Measurements from ENCODE around the gene PTOV1. TPM values are rescaled to one million over a fixed set of nuclear protein-coding genes. Genes with fewer than 3 reads are reported as not detected.

Gene PTOV1
- total and polyA plus RNA-seq, 3 donors from 2014 or later = 235 to 260 (median 257) TPM

DNA sequence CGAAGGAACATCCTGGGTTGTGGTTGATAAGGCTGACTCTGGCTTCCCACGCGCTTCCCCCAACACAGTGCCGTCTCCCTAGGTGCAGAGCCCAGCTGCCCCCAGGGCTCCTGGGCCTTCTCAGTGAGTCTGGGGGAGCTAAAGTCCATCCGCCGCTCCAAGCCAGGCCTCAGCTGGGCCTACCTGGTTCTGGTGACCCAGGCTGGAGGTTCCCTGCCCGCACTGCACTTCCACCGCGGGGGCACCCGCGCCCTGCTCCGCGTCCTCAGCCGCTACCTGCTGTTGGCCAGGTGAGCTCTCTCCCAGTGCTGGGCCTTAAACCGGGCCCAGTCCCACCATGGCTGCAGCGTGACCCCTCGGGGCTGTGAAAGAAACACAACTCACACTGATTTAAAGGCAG is 30.2 kb downstream of the PTOV1 start:
- no peaks in the 10 kb centered on the region for H3K9me3 ChIP-seq
- TF ChIP-seq POLR2A (IDR thresholded peaks at IDR 0.05) = no peak
- TF ChIP-seq, protein P1, sequence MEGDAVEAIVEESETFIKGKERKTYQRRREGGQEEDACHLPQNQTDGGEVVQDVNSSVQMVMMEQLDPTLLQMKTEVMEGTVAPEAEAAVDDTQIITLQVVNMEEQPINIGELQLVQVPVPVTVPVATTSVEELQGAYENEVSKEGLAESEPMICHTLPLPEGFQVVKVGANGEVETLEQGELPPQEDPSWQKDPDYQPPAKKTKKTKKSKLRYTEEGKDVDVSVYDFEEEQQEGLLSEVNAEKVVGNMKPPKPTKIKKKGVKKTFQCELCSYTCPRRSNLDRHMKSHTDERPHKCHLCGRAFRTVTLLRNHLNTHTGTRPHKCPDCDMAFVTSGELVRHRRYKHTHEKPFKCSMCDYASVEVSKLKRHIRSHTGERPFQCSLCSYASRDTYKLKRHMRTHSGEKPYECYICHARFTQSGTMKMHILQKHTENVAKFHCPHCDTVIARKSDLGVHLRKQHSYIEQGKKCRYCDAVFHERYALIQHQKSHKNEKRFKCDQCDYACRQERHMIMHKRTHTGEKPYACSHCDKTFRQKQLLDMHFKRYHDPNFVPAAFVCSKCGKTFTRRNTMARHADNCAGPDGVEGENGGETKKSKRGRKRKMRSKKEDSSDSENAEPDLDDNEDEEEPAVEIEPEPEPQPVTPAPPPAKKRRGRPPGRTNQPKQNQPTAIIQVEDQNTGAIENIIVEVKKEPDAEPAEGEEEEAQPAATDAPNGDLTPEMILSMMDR (IDR thresholded peaks at IDR 0.05) = no peak
- H3K27me3 ChIP-seq = no peaks in the 10 kb centered on the region
- intact Hi-C loops (cut with DNase I; ENCODE audit: low total_unique reads) = no loop called here
- DNase-seq = no peak
- H3K4me3 ChIP-seq = no peak overlapping the region
- H3K27ac ChIP-seq = no peak overlapping the region
- 77 to 91% methylated on average over 16 to 17 of the region's 17 CpGs for WGBS, 2 donors
- peaks cover 8% of the 10 kb centered on the region for H3K4me1 ChIP-seq
- H3K36me3 ChIP-seq (ENCODE audit: low read depth, missing control alignments) = peaks cover 4% of the 10 kb centered on the region

DNA sequence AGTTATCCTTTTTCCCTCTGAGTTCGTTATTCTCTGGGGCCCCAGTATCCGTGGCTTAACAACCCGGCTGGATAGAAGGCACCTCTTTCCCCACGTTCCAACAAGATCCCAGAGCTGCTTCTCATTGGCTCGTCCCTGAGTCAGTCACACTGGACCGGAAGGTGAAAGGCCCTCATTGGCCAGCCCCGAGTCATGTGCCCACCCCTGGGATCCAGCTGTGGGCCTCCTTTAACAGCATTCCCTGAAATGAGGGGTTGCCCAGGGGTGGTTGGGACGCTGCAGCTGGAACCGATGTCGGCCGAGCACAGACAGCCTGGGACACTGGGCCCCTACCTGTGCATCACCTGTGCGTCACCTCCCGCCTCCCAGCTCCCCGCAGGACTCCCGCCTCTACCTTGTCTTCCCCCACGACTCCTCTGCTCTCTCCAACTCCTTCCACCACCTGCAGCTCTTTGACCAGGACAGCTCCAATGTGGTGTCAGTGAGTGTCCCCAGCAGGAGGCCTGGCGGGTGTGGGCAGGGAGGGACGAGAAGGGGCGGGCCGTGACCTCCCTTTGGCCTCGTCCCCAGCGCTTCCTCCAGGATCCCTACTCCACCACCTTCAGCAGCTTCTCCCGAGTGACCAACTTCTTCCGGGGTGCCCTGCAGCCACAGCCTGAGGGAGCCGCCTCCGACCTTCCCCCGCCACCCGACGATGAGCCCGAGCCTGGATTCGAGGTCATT is 30.9 kb downstream of the PTOV1 start:
- Histone ChIP-seq H3K27ac (no peak overlapping the region), H3K36me3 (ENCODE audit: low read depth, missing control alignments) (peaks cover 4% of the 10 kb centered on the region), H3K4me1 (peaks cover 8% of the 10 kb centered on the region), H3K27me3 (no peaks in the 10 kb centered on the region), H3K9me3 (no peaks in the 10 kb centered on the region), H3K4me3 (no peak overlapping the region)
- TF ChIP-seq, protein P1 (IDR thresholded peaks at IDR 0.05) = no peak
- no peak for TF ChIP-seq POLR2A (IDR thresholded peaks at IDR 0.05)
- DNase-seq = peak; percentile 88
- intact Hi-C loops (cut with DNase I; ENCODE audit: low total_unique reads) = no loop called here
- 69 to 74% methylated on average over 30 of the region's 31 CpGs for WGBS, 2 donors

DNA sequence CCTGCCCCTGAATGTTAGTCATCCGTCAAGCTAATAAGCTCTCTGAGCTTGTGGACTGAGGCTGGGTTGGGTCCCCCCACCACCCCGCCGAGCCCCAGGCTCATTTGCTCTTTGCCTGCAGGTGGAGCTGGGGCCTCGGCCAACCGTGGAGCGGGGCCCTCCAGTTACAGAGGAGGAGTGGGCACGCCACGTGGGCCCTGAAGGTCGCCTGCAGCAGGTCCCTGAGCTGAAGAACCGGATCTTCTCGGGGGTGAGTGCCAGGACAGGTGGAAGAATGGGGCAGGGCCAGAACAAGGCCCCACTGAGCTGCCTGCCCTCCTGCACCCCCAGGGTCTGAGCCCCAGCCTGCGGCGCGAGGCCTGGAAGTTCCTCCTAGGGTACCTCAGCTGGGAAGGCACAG is 31.7 kb downstream of the PTOV1 start:
- 80 to 95% methylated on average over 4 to 14 of the region's 14 CpGs for WGBS, 2 donors

DNA sequence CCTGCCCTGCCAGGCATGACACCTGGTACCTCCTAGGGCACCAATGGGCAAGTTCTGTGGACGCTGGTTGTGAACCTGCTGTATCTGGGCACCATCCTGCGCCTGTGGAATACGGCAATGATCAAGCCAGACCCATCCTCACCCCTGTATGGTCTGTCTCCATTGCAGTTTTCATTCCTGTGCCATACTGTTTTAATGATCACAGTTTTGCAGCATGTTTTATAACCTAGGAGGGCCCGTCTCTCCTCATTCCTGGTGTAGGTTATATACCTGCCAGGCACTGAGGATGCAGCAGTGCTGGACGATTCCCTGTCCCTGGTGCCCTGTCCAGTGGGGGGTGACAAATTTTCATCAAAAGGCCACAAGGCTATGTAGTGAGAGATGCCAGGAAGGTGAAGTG is 32.1 kb downstream of the PTOV1 start:
- Histone ChIP-seq H3K27me3 (no peaks in the 10 kb centered on the region), H3K36me3 (ENCODE audit: low read depth, missing control alignments) (peaks cover 4% of the 10 kb centered on the region), H3K27ac (no peak overlapping the region), H3K4me3 (no peak overlapping the region), H3K9me3 (no peaks in the 10 kb centered on the region), H3K4me1 (peaks cover 8% of the 10 kb centered on the region)
- intact Hi-C loops (cut with DNase I; ENCODE audit: low total_unique reads) = no loop called here
- no peak for TF ChIP-seq POLR2A (IDR thresholded peaks at IDR 0.05)
- TF ChIP-seq, protein P1 (IDR thresholded peaks at IDR 0.05) = no peak
- 93 to 98% methylated on average over 5 of the region's 5 CpGs for WGBS, 2 donors
- no peak for DNase-seq

More for the DNA sequence above, 31.7 kb downstream of the PTOV1 start:
- H3K36me3 ChIP-seq (ENCODE audit: low read depth, missing control alignments) = peaks cover 4% of the 10 kb centered on the region
- no peak for DNase-seq
- TF ChIP-seq, protein P1 (IDR thresholded peaks at IDR 0.05) = no peak
- no peak for TF ChIP-seq POLR2A (IDR thresholded peaks at IDR 0.05)
- no peaks in the 10 kb centered on the region for H3K9me3 ChIP-seq
- peaks cover 8% of the 10 kb centered on the region for H3K4me1 ChIP-seq
- H3K27ac ChIP-seq = no peak overlapping the region
- no peaks in the 10 kb centered on the region for H3K27me3 ChIP-seq
- H3K4me3 ChIP-seq = no peak overlapping the region
- intact Hi-C loops (cut with DNase I; ENCODE audit: low total_unique reads) = no loop called here

DNA sequence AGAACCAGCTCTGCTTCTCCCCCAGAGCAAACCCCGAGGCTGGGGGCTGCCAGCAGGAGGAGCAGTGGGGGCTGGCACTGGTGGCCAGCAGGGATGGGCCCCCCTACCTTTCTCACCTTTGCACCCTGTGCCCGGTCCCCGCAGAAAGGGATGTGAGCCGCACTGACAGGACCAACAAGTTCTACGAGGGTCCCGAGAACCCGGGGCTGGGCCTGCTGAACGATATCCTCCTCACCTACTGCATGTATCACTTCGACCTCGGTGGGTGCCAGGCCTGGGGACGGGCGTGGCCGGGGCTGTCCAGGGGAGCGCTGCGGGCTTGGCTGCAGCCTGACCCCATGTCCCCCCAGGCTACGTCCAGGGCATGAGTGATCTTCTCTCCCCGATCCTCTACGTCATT is 33.1 kb downstream of the PTOV1 start:
- no peak overlapping the region for H3K27ac ChIP-seq
- peaks cover 4% of the 10 kb centered on the region for H3K36me3 ChIP-seq (ENCODE audit: low read depth, missing control alignments)
- no peaks in the 10 kb centered on the region for H3K9me3 ChIP-seq
- no peaks in the 10 kb centered on the region for H3K4me1 ChIP-seq
- no peaks in the 10 kb centered on the region for H3K27me3 ChIP-seq
- intact Hi-C loops (cut with DNase I; ENCODE audit: low total_unique reads) = no loop called here
- no peak for TF ChIP-seq POLR2A (IDR thresholded peaks at IDR 0.05)
- TF ChIP-seq, protein P1 (IDR thresholded peaks at IDR 0.05) = no peak
- 91 to 92% methylated on average over 18 of the region's 18 CpGs for WGBS, 2 donors
- no peak overlapping the region for H3K4me3 ChIP-seq
- no peak for DNase-seq

All from testis (tissue), 3 donors.